GM12878 (cell line): ENCODE data around the gene SURF4. TPM values are rescaled to one million over a fixed set of nuclear protein-coding genes. Genes with fewer than 3 reads are reported as not detected.

Experiments used
- ATAC-seq: fragments of 200-7000 bp; cut with Tn5 transposase; 3 replicates; pipeline ENCODE4 v1.9.1; 2020; ENCODE audit warnings: mild to moderate bottlenecking, moderate library complexity
- BruUV-seq: library from RNA; stranded (reverse); fragments of 400-500 nt; replicated peaks from 2 replicates; lab custom pipeline; 2021; lab: Mats Ljungman, UMichigan
- CTCF ChIA-PET: fragments of 300-600 bp; sonication (Branson Sonifier 250); formaldehyde crosslinking; extraction: SDS; loops from one replicate; lab custom pipeline; 2021; ENCODE audit warnings: inconsistent platforms; lab: Yijun Ruan, JAX
- POLR2A ChIA-PET: fragments of 350-600 bp; formaldehyde crosslinking; extraction: SDS; loops from one replicate; lab custom pipeline; 2021; ENCODE audit warnings: inconsistent platforms; lab: Charles Lee
- RAD21 ChIA-PET: fragments of 300-600 bp; sonication (Branson Sonifier 250); formaldehyde crosslinking; loops from one replicate; lab custom pipeline; 2023; ENCODE audit warnings: antibody characterized with exemption; ENCODE audit not compliant: unreplicated experiment; lab: Charles Lee
- SMC1A ChIA-PET: fragments of 300-600 bp; sonication (Branson Sonifier 250); formaldehyde crosslinking; loops from one replicate; lab custom pipeline; 2023; ENCODE audit not compliant: unreplicated experiment, uncharacterized antibody; lab: Charles Lee
- DNase-seq: peaks from one replicate; pipeline ENCODE4 v3.0.0-alpha.2; 2011; ENCODE audit warnings: low read depth, low spot score
- FAIRE-seq: peaks from 3 replicates; lab custom pipeline; 2011; peaks lifted over from hg19 to GRCh38; lab: Jason Lieb, UNC
- H2AFZ ChIP-seq: 2 replicates; pipeline ENCODE4 v1.6.0; 2011; ENCODE audit warnings: low read depth, low read length, control low read depth; ENCODE audit not compliant: control insufficient read depth
- H3K27ac ChIP-seq: 2 replicates; pipeline ENCODE4 v1.5.1; 2011; ENCODE audit warnings: control low read depth; ENCODE audit not compliant: control insufficient read depth, insufficient read depth
- H3K27me3 ChIP-seq, 2 experiments: replicated peaks in 1 of 2; 2 replicates each; pipeline versions ENCODE4 v1.6.0 to v1.6.1; 2011; ENCODE audit warnings: low read length in 1 of 2; ENCODE audit not compliant: control insufficient read depth in 2 of 2, insufficient read depth in 2 of 2
- H3K36me3 ChIP-seq, 2 experiments: 2 replicates each; pipeline ENCODE4 v1.5.1; 2011; ENCODE audit warnings: low read length in 1 of 2; ENCODE audit not compliant: control insufficient read depth in 2 of 2, insufficient read depth in 2 of 2
- H3K4me1 ChIP-seq: 2 replicates; pipeline ENCODE4 v1.6.1; 2011; ENCODE audit warnings: mild to moderate bottlenecking, low read length, moderate library complexity, mixed read lengths; ENCODE audit not compliant: control insufficient read depth, insufficient read depth
- H3K4me2 ChIP-seq: 2 replicates; pipeline ENCODE4 v1.6.0; 2011; ENCODE audit warnings: control low read depth; ENCODE audit not compliant: control insufficient read depth, insufficient read depth
- H3K4me3 ChIP-seq: fragments of 200-600 bp; sonication (generic); 2 replicates; pipeline ENCODE4 v1.5.1; 2016
- H3K79me2 ChIP-seq: 2 replicates; pipeline ENCODE4 v1.6.0; 2011; ENCODE audit warnings: low read length; ENCODE audit not compliant: control insufficient read depth, insufficient read depth
- H3K9ac ChIP-seq: 2 replicates; pipeline ENCODE4 v1.8.0; 2011; ENCODE audit warnings: low read length, control low read depth, mixed read lengths; ENCODE audit not compliant: control insufficient read depth, insufficient read depth
- H3K9me3 ChIP-seq: replicated peaks from 3 replicates; pipeline ENCODE4 v1.5.1; 2011; ENCODE audit warnings: mild to moderate bottlenecking, low read length; ENCODE audit not compliant: control insufficient read depth, insufficient read depth
- H4K20me1 ChIP-seq: 2 replicates; pipeline ENCODE4 v1.6.0; 2011; ENCODE audit not compliant: control insufficient read depth, insufficient read depth
- CBFB ChIP-seq: IDR thresholded peaks from 2 replicates; pipeline ENCODE4 v1.6.1; 2016; ENCODE audit warnings: antibody characterized with exemption, low read depth
- NR2F1 ChIP-seq: fragments of 450-650 bp; conservative IDR thresholded peaks from 2 replicates; pipeline ENCODE4 v1.6.1; 2017; ENCODE audit warnings: mild to moderate bottlenecking
- POLR2A ChIP-seq: IDR thresholded peaks from 2 replicates; pipeline ENCODE4 v1.6.1; 2011; ENCODE audit warnings: low read depth, mild to moderate bottlenecking, low read length
- ZBED1 ChIP-seq: IDR thresholded peaks from 2 replicates; pipeline ENCODE4 v1.6.1; 2016; ENCODE audit warnings: borderline replicate concordance
- WGBS: methylation state at CpG from one replicate; pipeline ENCODE4 v1.1.6; 2016; ENCODE audit warnings: low lambda C conversion rate; ENCODE audit not compliant: insufficient replicate concordance, insufficient coverage; ENCODE audit errors: missing lambda C conversion rate; 5-methylcytosine and 5-hydroxymethylcytosine counted together
- in situ Hi-C: fragments of 300-500 bp; cut with MboI; formaldehyde crosslinking; loops from 9 replicates; pipeline ENCODE4 v1.14.3; 2018; ENCODE audit warnings: mixed read lengths
- intact Hi-C: fragments of 100-400 bp; cut with micrococcal nuclease; formaldehyde crosslinking; loops from one replicate; pipeline ENCODE4 v1.14.2; 2022; ENCODE audit not compliant: unreplicated experiment
- polyA plus RNA-seq, 11 experiments: library from polyadenylated mRNA; depleted of rRNA in 4 of 11; unstranded in 6 of 11; stranded (reverse) in 5 of 11; fragments of >200 nt; fragmentation: Nextera tagmentation in 4 of 11; fragmentation: Illumina TruSeq in 1 of 11; extraction: Ambion mirVana in 4 of 11; extraction: Trizol in 1 of 11; gene quantifications; 1 replicate in 1 of 11; 2 replicates in 10 of 11; pipeline versions ENCODE4 v1.2.1 to v1.2.3, GENCODE V29; 2011 to 2016; ENCODE audit warnings: inconsistent platforms in 2 of 11, missing spikeins in 2 of 11, low read depth in 1 of 11
- total RNA-seq, 4 experiments: library from RNA; depleted of rRNA in 3 of 4; stranded (reverse); fragments of >200 nt in 3 of 4; fragmentation: Illumina TruSeq in 1 of 4; extraction: Trizol in 1 of 4; gene quantifications; 2 replicates each; pipeline versions ENCODE4 v1.2.1 to v1.2.3, GENCODE V29; 2013 to 2021
- TF ChIP-seq, protein P1 (sequence below): IDR thresholded peaks from 2 replicates; pipeline ENCODE4 v1.6.1; 2011; ENCODE audit warnings: low read depth, mild to moderate bottlenecking, low read length, moderate library complexity, borderline replicate concordance; ENCODE audit errors: extremely low read depth

Gene SURF4
- total and polyA plus RNA-seq, 10 of the 15 experiments (the other 5 are each of a cell fraction or from before 2014, with no cell fraction given) = 6.4 to 134 (median 78.7) TPM

DNA sequence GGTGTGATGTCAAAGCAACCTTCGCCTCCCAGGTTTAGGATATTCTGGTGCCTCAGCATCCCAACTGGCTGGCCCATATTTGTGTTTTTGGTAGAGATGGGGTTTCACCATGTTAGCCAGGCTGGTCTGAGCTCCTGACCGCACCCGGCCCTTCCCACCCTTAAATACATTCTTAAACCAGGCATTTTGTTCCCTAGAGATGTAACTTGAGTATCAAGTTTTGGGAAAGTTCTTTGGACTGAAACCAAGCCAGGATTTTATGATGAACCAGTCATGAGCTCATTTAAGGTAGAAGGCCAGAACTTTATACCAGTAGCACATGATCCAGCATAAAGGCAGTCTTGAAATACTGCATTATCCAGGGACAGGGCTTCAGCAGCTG is 24.3 kb downstream of the SURF4 start:
- SMC1A ChIA-PET = no interaction called here
- Histone ChIP-seq H2AFZ (no peak overlapping the region), H3K4me2 (no peak overlapping the region), H3K27ac (no peak overlapping the region), H3K9ac (no peak overlapping the region), H3K4me3 (no peak overlapping the region), H3K4me1 (peaks cover 7% of the 10 kb centered on the region; the same call in 1 of the 2 replicates), H3K36me3 (peaks cover 22 to 43% of the 10 kb centered on the region in 2 experiments), H3K79me2 (peaks cover 48% of the 10 kb centered on the region), H4K20me1 (no peaks in the 10 kb centered on the region; the same call in 1 of the 2 replicates), H3K27me3 (no peaks in the 10 kb centered on the region), H3K9me3 (no peaks in the 10 kb centered on the region)
- CTCF ChIA-PET = interaction anchor here (1.6 to 1.8 kb wide), 3 partner anchors 14 to 135 kb away, joined by 3 to 4 read pairs (median 3); no protein-coding TSS in a partner anchor
- POLR2A ChIA-PET = interaction anchor here (0.7 to 0.9 kb wide), 2 partner anchors 19 to 112 kb away, joined by 3 to 4 read pairs; no protein-coding TSS in a partner anchor
- no peak for FAIRE-seq
- 100% methylated on average over 3 of the region's 3 CpGs for WGBS
- DNase-seq = no peak
- intact Hi-C loops (no loop called here), in situ Hi-C loops (no loop called here)
- TF ChIP-seq NR2F1 (no peak), CBFB (peak; percentile 39; the same call in 1 of the 2 replicates), ZBED1 (0 out of 2 replicates have a peak, but pooled peaks have one; percentile 16)
- RAD21 ChIA-PET = no interaction called here
- BruUV-seq = no TSS peak
- no peak for ATAC-seq

DNA sequence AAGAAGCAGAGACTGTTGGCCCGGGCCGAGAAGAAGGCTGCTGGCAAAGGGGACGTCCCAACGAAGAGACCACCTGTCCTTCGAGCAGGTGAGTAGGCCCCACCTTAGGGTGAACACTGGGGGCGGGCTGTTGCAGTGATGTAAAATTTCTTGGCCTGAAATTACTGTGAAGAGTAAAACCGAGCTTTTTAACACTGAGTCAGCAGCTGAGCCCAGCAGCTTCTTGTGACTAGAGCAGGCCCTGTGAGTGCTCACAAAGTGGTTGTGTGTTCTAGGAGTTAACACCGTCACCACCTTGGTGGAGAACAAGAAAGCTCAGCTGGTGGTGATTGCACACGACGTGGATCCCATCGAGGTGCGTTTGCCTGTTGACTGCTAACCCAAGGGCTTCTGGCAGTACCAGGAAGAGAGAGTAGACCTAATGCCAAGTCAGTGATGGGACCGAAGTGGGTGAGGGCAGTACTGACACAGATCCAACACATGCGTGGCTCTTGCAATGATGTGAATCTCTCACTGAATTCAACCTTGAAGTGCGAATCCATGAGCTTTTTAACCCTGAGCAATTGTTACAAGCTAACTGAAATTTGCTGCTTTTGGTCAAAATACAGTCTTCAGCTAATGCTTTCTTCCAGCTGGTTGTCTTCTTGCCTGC is 25.8 kb downstream of the SURF4 start:
- peaks cover 12% of the 10 kb centered on the region for H3K4me1 ChIP-seq
- no peak for ATAC-seq
- SMC1A ChIA-PET = interaction anchor here (0.7 kb wide), 1 partner anchor 19 kb away, joined by 3 read pairs; no protein-coding TSS in a partner anchor
- H3K36me3 ChIP-seq = peaks cover 25 to 46% of the 10 kb centered on the region in 2 experiments
- no peaks in the 10 kb centered on the region for H3K9me3 ChIP-seq
- H4K20me1 ChIP-seq = no peaks in the 10 kb centered on the region; the same call in 1 of the 2 replicates
- intact Hi-C loops (loop anchor here (5.0 kb wide), 1 partner anchor 127 kb away; the partner anchor contains the start of gene SLC2A6), in situ Hi-C loops (no loop called here)
- no TSS peak for BruUV-seq
- peaks cover 49% of the 10 kb centered on the region for H3K79me2 ChIP-seq
- H3K27ac ChIP-seq = peak overlapping the region; percentile 96
- WGBS = 63% methylated on average over 15 of the region's 15 CpGs
- H3K27me3 ChIP-seq = no peaks in the 10 kb centered on the region
- no peak overlapping the region for H2AFZ ChIP-seq
- TF ChIP-seq, protein P1, sequence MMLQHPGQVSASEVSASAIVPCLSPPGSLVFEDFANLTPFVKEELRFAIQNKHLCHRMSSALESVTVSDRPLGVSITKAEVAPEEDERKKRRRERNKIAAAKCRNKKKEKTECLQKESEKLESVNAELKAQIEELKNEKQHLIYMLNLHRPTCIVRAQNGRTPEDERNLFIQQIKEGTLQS = no peak
- peak; percentile 66 for TF ChIP-seq POLR2A
- FAIRE-seq = no peak
- peak overlapping the region; percentile 100 for H3K4me3 ChIP-seq
- RAD21 ChIA-PET = no interaction called here
- CTCF ChIA-PET = interaction anchor here (1.6 to 2.1 kb wide), 3 partner anchors 21 to 128 kb away, joined by 3 to 5 read pairs (median 4); partner anchors contain the start of gene STKLD1
- H3K4me2 ChIP-seq = peak overlapping the region; percentile 92
- POLR2A ChIA-PET = interaction anchor here (0.8 to 0.9 kb wide), 2 partner anchors 21 to 72 kb away, joined by 3 to 4 read pairs; partner anchors contain the start of gene ADAMTS13
- DNase-seq = no peak
- peak overlapping the region; percentile 98 for H3K9ac ChIP-seq
